COLO668 (cell line): ENCODE measurements around the gene OR2Z1.
"Not testable (repeated sequence)": the region's sequence is repeated elsewhere in the genome, so short reads cannot be mapped to it uniquely, and the experiment has no call there.

Experiments used
- DNase-seq: peaks from one replicate; lab custom pipeline; 2025; ENCODE audit not compliant: unreplicated experiment; lab: John Stamatoyannopoulos, UW

OR2Z1 gene

GRCh38 chr19:8702350-8702749 is 19.1 kb upstream of the OR2Z1 start:
- DNase-seq, result no peak

DNA sequence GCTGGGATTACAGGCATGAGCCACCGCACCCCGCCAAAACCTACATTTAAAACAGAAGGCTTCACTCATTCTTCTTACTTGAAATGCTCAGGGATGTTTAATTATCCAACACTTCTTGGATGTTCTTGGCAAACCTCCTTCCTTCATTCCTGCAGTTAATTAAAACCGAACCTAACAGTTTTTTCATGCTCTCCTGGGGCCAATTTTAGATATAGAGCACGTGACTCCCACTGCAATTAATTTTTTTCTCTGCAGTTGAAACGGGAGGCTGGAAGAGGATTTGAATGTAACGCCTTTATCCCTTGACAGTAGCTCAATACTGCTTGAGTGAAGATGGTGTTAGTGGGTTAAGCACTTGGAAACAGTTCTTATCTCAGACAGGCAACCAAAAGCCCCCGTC is 18.2 kb upstream of the OR2Z1 start:
- DNase-seq, result no peak

DNA sequence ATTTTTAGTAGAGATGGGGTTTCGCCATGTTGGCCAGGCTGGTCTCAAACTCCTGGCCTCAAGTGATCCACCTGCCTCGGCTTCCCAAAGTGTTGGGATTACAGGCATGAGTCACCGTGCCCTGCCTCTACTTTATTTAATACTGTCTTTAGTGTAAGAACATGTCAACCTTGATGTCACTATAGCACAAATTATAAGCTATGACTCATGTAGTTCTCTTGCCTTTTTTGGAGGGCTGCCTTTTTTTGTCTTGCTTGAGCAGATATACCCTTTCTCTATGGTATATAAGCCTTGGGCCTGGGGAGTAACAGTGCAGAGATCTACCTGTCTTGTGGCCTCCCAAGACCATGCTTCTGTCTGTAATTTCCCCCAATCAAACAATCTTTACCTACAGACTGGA is 16.1 kb upstream of the OR2Z1 start:
- DNase-seq, result not testable (repeated sequence)

GRCh38 chr19:8705742-8706141 is 15.7 kb upstream of the OR2Z1 start:
- no peak for DNase-seq

DNA sequence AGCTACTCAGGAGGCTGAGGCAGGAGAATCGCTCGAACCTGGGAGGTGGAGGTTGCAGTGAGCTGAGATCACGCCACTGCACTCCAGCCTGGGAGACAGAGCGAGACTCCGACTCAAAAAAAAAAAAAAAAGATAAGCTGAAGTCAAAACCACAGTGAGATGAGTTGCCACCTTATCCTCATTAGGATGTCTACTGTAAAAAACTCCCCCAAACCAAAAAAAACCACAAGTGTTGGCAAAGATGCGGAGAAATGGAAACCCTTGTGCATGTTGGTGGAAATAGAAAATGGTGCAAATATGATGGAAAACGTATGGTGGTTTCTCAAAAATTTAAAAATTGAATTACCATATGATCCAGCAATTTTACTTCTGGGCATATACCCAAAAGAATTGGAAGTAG is 11.1 kb upstream of the OR2Z1 start:
- not testable (repeated sequence) for DNase-seq

GRCh38 chr19:8722032-8722431 is 598 bp downstream of the OR2Z1 start:
- no peak for DNase-seq

- no peak for DNase-seq
Measured at GRCh38 chr19:8724276-8724675, 2.8 kb downstream of the OR2Z1 start.

- no peak for DNase-seq
Measured at GRCh38 chr19:8731428-8732169, 10.2 kb downstream of the OR2Z1 start.

DNA sequence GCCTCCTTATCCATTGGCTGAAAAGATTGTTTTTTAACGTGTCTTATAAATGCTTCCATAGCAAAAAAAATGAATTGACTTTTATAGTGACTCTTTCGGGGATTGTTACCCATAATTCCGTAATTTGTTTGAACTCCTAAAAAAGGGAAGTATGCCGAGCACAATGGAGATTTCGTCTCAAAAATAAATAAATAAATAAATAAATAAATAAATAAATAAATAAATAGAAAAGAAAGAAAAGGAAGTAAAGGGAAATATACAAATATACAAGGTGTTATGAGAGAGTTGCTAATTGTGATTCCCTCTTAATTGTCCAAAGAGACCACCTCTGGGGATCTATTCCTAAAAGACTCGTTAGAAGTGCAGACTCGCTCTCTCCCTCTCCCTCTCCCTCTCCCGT is 16.9 kb downstream of the OR2Z1 start:
- DNase-seq, result no peak

DNA sequence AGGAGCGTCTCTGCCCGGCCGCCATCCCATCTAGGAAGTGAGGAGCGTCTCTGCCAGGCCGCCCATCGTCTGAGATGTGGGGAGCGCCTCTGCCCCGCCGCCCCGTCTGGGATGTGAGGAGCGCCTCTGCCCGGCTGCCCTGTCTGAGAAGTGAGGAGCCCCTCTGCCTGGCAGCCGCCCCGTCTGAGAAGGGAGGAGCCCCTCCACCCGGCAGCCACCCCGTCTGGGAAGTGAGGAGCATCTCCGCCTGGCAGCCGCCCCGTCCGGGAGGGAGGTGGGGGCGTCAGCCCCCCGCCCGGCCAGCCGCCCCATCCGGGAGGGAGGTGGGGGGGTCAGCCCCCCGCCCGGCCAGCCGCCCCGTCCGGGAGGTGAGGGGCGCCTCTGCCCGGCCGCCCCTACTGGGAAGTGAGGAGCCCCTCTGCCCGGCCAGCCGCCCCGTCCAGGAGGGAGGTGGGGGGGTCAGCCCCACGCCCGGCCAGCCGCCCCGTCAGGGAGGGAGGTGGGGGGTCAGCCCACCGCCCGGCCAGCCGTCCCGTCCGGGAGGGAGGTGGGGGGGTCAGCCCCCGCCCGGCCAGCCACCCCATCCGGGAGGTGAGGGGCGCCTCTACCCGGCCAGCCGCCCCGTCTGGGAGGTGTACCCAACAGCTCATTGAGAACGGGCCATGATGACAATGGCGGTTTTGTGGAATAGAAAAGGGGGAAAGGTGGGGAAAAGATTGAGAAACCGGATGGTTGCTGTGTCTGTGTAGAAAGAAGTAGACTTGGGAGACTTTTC is 18.0 kb downstream of the OR2Z1 start:
- not testable (repeated sequence) for DNase-seq

GRCh38 chr19:8767257-8767656 is 45.8 kb downstream of the OR2Z1 start:
- not testable (repeated sequence) for DNase-seq

DNA sequence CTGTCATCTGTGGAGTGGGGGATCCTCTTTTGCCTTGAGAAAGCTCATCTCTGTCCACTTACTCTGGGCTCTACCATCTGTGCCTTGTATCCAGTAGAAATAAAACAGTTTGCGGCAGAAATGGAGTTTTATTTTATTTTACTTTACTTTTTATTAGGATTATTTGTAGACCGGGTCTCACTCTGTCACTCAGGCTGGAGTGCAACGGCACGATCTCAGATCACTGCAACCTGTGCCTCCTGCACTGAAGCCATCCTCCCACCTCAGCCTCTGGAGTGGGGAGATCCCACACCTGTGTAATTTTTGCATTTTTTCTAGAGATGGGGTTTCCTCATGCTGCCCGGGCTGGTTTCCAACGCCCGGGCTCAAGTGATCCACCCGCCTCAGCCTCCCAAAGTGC is 47.8 kb downstream of the OR2Z1 start:
- not testable (repeated sequence) for DNase-seq

- not testable (repeated sequence) for DNase-seq
Measured at GRCh38 chr19:8773587-8773986, 52.2 kb downstream of the OR2Z1 start.
